Cardiac muscle cell (in vitro differentiated cells and primary cell): ENCODE results near the gene SLIT1. TPM values are rescaled to one million over a fixed set of nuclear protein-coding genes. Genes with fewer than 3 reads are reported as not detected.
A peak's percentile ranks its signal among the peaks of the same experiment; 100 is the strongest.

Source experiments
- DNase-seq, 2 donors: peaks; one replicate each; pipeline versions ENCODE4 v3.0.0 to v3.0.0-alpha.2; 2010 to 2017; ENCODE audit warnings: low read depth in 1 of 2, low spot score in 1 of 2
- H3K27ac ChIP-seq: fragments of 200-600 bp; sonication (generic); 2 replicates; pipeline ENCODE4 v1.5.1; 2016
- H3K27me3 ChIP-seq: fragments of 200-600 bp; sonication (generic); 2 replicates; pipeline ENCODE4 v1.6.0; 2016; ENCODE audit warnings: control low read depth
- H3K36me3 ChIP-seq: fragments of 200-600 bp; sonication (generic); 2 replicates; pipeline ENCODE4 v1.5.1; 2016; ENCODE audit warnings: control low read depth
- H3K4me1 ChIP-seq: fragments of 200-600 bp; sonication (generic); 2 replicates; pipeline ENCODE4 v1.8.1; 2017; ENCODE audit warnings: low read depth, mild to moderate bottlenecking, mixed run types
- H3K4me3 ChIP-seq: fragments of 200-600 bp; sonication (generic); 2 replicates; pipeline ENCODE4 v1.5.1; 2016; ENCODE audit warnings: mild to moderate bottlenecking
- H3K9me3 ChIP-seq: fragments of 200-600 bp; sonication (generic); 2 replicates; pipeline ENCODE4 v1.5.1; 2017; ENCODE audit warnings: low read depth, mild to moderate bottlenecking, control low read depth
- polyA plus RNA-seq: library from polyadenylated mRNA; unstranded; fragments of >200 nt; fragmentation: Nextera tagmentation; extraction: Ambion mirVana; gene quantifications from 2 replicates; pipeline ENCODE4 v1.2.1, GENCODE V29; 2016
- total RNA-seq: library from RNA; depleted of rRNA; stranded (reverse); fragments of >200 nt; gene quantifications from 2 replicates; pipeline ENCODE4 v1.2.3, GENCODE V29; 2016
- TF ChIP-seq, protein P1 (sequence below): IDR thresholded peaks from 2 replicates; pipeline ENCODE4 v1.5.1; 2012; ENCODE audit warnings: low read depth, mild to moderate bottlenecking, low read length

SLIT1 gene
- total and polyA plus RNA-seq, 2 experiments from 2014 or later, result 3.3 to 11.0 TPM

DNA sequence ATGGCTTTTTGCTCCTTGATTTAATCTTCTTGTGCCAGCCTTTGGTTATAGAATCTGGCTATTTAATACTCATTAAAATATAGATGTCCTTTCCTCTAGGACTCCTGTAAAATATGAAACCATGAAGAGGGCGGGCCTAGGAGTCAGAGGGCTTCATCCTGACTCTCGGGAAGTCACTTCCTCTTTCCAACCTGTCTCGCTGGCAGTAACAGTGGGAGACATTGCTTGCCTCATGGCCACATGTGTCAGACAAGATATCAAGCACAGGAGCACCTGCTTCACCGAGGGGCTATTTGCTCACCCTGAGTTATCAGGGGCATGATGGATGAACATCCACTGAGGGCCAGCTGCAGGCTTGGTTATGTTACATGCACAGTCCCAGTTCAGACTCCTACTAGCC lies 31.0 kb downstream of the SLIT1 start:
- no peak overlapping the region for H3K4me3 ChIP-seq
- H3K4me1 ChIP-seq, result peaks cover 12% of the 10 kb centered on the region
- TF ChIP-seq, protein P1, sequence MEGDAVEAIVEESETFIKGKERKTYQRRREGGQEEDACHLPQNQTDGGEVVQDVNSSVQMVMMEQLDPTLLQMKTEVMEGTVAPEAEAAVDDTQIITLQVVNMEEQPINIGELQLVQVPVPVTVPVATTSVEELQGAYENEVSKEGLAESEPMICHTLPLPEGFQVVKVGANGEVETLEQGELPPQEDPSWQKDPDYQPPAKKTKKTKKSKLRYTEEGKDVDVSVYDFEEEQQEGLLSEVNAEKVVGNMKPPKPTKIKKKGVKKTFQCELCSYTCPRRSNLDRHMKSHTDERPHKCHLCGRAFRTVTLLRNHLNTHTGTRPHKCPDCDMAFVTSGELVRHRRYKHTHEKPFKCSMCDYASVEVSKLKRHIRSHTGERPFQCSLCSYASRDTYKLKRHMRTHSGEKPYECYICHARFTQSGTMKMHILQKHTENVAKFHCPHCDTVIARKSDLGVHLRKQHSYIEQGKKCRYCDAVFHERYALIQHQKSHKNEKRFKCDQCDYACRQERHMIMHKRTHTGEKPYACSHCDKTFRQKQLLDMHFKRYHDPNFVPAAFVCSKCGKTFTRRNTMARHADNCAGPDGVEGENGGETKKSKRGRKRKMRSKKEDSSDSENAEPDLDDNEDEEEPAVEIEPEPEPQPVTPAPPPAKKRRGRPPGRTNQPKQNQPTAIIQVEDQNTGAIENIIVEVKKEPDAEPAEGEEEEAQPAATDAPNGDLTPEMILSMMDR, result no peak
- H3K36me3 ChIP-seq, result no peaks in the 10 kb centered on the region
- H3K9me3 ChIP-seq, result no peaks in the 10 kb centered on the region
- no peak for DNase-seq
- H3K27ac ChIP-seq, result no peak overlapping the region
- peaks cover 15% of the 10 kb centered on the region for H3K27me3 ChIP-seq

GRCh38 chr10:97154162-97154561 lies 31.6 kb downstream of the SLIT1 start:
- no peaks in the 10 kb centered on the region for H3K36me3 ChIP-seq
- H3K4me3 ChIP-seq, result no peak overlapping the region
- peaks cover 12% of the 10 kb centered on the region for H3K27me3 ChIP-seq
- H3K4me1 ChIP-seq, result peaks cover 18% of the 10 kb centered on the region
- no peaks in the 10 kb centered on the region for H3K9me3 ChIP-seq
- no peak overlapping the region for H3K27ac ChIP-seq
- TF ChIP-seq, protein P1, result no peak
- DNase-seq, result no peak

DNA sequence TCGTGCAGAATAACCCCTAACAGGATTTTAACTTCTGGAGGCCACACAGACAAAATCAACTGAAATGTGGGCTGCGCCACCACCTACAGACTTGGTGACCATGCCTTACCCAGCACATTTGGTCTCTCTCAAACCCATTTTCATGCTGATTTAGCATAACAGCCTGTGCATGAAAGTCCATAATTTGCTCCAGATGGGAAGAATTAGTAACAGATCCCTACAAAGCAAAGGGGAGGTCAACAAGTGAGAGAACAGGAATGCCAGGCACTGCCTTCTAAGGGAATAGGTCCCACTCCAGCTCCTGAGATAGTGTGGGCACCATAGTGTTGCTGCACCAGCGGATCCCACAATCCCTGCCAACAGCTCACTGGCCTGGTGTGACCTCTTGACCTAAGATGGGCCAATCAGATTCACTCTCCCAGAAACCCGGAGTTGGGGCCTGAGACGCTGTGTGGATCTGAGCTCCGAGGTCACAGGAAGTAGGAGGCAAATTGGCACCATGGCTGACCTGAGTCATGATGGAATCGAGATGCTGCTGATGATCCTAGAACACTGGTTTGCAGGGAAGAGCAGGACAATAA lies 32.4 kb downstream of the SLIT1 start:
- Histone ChIP-seq H3K4me1 (peaks cover 23% of the 10 kb centered on the region), H3K27ac (no peak overlapping the region), H3K36me3 (no peaks in the 10 kb centered on the region), H3K27me3 (peaks cover 12% of the 10 kb centered on the region), H3K4me3 (no peak overlapping the region), H3K9me3 (no peaks in the 10 kb centered on the region)
- no peak for DNase-seq
- TF ChIP-seq, protein P1, result no peak

GRCh38 chr10:97151307-97151914 lies 34.3 kb downstream of the SLIT1 start:
- no peaks in the 10 kb centered on the region for H3K36me3 ChIP-seq
- DNase-seq, result no peak
- H3K9me3 ChIP-seq, result no peaks in the 10 kb centered on the region
- peaks cover 15% of the 10 kb centered on the region for H3K27me3 ChIP-seq
- peaks cover 23% of the 10 kb centered on the region for H3K4me1 ChIP-seq
- TF ChIP-seq, protein P1, result no peak
- H3K4me3 ChIP-seq, result no peak overlapping the region
- H3K27ac ChIP-seq, result no peak overlapping the region

DNA sequence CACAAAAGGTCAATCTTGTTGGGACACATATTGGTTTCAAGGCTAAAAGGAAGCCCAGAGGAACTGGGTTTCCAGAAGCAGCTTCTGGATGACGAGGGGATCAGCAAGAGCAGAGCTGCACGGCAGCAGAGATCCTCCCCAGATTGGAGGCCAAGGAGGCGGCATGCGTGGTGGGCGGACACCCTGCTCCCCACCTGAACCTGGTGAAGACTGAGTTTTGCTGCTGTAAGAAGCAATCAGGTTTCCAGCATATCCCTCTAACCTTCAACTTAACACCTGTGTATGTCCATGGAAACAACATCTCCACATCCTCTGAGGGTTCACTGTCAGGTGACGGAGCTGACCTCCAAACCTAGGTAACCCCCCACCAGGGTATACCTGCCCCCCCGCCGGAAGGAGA lies 35.1 kb downstream of the SLIT1 start:
- H3K27ac ChIP-seq, result peak overlapping the region; percentile 50
- TF ChIP-seq, protein P1, result no peak
- no peak overlapping the region for H3K4me3 ChIP-seq
- H3K9me3 ChIP-seq, result no peaks in the 10 kb centered on the region
- peaks cover 23% of the 10 kb centered on the region for H3K4me1 ChIP-seq
- peaks cover 15% of the 10 kb centered on the region for H3K27me3 ChIP-seq
- no peaks in the 10 kb centered on the region for H3K36me3 ChIP-seq
- DNase-seq, result no peak
